A549 (cell line): ENCODE measurements around the gene RASA3. TPM values are rescaled to one million over a fixed set of nuclear protein-coding genes. Genes with fewer than 3 reads are reported as not detected.

Source experiments
- ATAC-seq, 2 experiments: fragments of 200-7000 bp in 1 of 2; fragments of >200 bp in 1 of 2; cut with Nextera tagmentation in 1 of 2; cut with Tn5 transposase in 1 of 2; 3 replicates each; pipeline versions ENCODE4 v1.8.0 to v1.9.1; 2018 to 2020; ENCODE audit warnings: mild to moderate bottlenecking in 1 of 2, moderate library complexity in 1 of 2
- CTCF ChIA-PET: fragments of 300-600 bp; sonication (Branson Sonifier 250); formaldehyde crosslinking; extraction: SDS; loops from one replicate; lab custom pipeline; 2021; ENCODE audit warnings: antibody characterized with exemption, inconsistent platforms; lab: Yijun Ruan, JAX
- POLR2A ChIA-PET: fragments of 350-600 bp; formaldehyde crosslinking; extraction: SDS; loops from one replicate; lab custom pipeline; 2021; ENCODE audit warnings: antibody characterized with exemption, inconsistent platforms; lab: Yijun Ruan, JAX
- DNase-seq, 2 experiments: peaks; one replicate each; pipeline versions ENCODE4 v3.0.0 to v3.0.0-alpha.2; 2011 to 2016; ENCODE audit warnings: low read depth in 1 of 2, low spot score in 1 of 2
- FAIRE-seq: peaks from 2 replicates; lab custom pipeline; 2011; peaks lifted over from hg19 to GRCh38; lab: Jason Lieb, UNC
- H3K27ac ChIP-seq, 2 experiments: fragments of >200 bp; sonication (Bioruptor Twin); formaldehyde crosslinking; 3 replicates each; pipeline ENCODE4 v1.5.1; 2016 to 2017
- H3K4me1 ChIP-seq: fragments of >200 bp; sonication (Bioruptor Twin); formaldehyde crosslinking; 3 replicates; pipeline ENCODE4 v1.6.1; 2016
- H3K4me2 ChIP-seq: fragments of >200 bp; sonication (Bioruptor Twin); formaldehyde crosslinking; 3 replicates; pipeline ENCODE4 v1.6.1; 2016
- H3K4me3 ChIP-seq: fragments of >200 bp; sonication (Bioruptor Twin); formaldehyde crosslinking; 3 replicates; pipeline ENCODE4 v1.5.1; 2016
- H3K9me3 ChIP-seq: fragments of >200 bp; sonication (Bioruptor Twin); formaldehyde crosslinking; 3 replicates; pipeline ENCODE4 v1.6.1; 2016
- BHLHE40 ChIP-seq: IDR thresholded peaks from 2 replicates; pipeline ENCODE4 v1.6.1; 2012; ENCODE audit warnings: low read depth, low read length, inconsistent platforms
- CEBPB ChIP-seq, 2 experiments: fragments of >200 bp in 1 of 2; sonication (Bioruptor Twin) in 1 of 2; formaldehyde crosslinking in 1 of 2; IDR thresholded peaks; 2 replicates each; pipeline ENCODE4 v1.6.1; 2012 to 2016
- CHD4 ChIP-seq: fragments of 200-600 bp; sonication (generic); IDR thresholded peaks from 2 replicates; pipeline ENCODE4 v1.6.1; 2016; ENCODE audit warnings: antibody characterized with exemption, mild to moderate bottlenecking, borderline replicate concordance
- E2F6 ChIP-seq: IDR thresholded peaks from 2 replicates; pipeline ENCODE4 v1.6.1; 2012; ENCODE audit warnings: low read depth, borderline replicate concordance
- EP300 ChIP-seq, 2 experiments: fragments of >200 bp; sonication (Bioruptor Twin); formaldehyde crosslinking; IDR thresholded peaks; 2 replicates in 1 of 2; 3 replicates in 1 of 2; pipeline ENCODE4 v1.6.1; 2016 to 2017
- FOXS1 ChIP-seq: fragments of 250-450 bp; sonication (Bioruptor Pico); IDR thresholded peaks from 2 replicates; pipeline ENCODE4 v1.5.0; 2020; ENCODE audit warnings: mild to moderate bottlenecking, moderate library complexity
- HMGXB4 ChIP-seq: fragments of 250-450 bp; sonication (Bioruptor Pico); IDR thresholded peaks from 2 replicates; pipeline ENCODE4 v1.5.0; 2021; ENCODE audit warnings: mild to moderate bottlenecking, moderate library complexity, borderline replicate concordance
- JUNB ChIP-seq: fragments of >200 bp; sonication (Bioruptor Twin); formaldehyde crosslinking; IDR thresholded peaks from 2 replicates; pipeline ENCODE4 v1.6.1; 2016
- MYC ChIP-seq: IDR thresholded peaks from 2 replicates; pipeline ENCODE4 v1.6.1; 2012; ENCODE audit warnings: mild to moderate bottlenecking, inconsistent platforms, low read length, improper control_type of control experiment, borderline replicate concordance
- NR3C1 ChIP-seq: fragments of >200 bp; sonication (Bioruptor Twin); formaldehyde crosslinking; IDR thresholded peaks from 3 replicates; pipeline ENCODE4 v1.6.1; 2017
- PHF8 ChIP-seq: fragments of 200-600 bp; sonication (generic); IDR thresholded peaks from 2 replicates; pipeline ENCODE4 v1.6.1; 2016; ENCODE audit warnings: low read depth, mild to moderate bottlenecking, antibody characterized with exemption, moderate library complexity, borderline replicate concordance
- POLR2AphosphoS2 ChIP-seq: conservative IDR thresholded peaks from 2 replicates; pipeline ENCODE4 v1.6.1; 2012; ENCODE audit warnings: low read length, improper control_type of control experiment, inconsistent platforms
- RCOR1 ChIP-seq: fragments of 150-350 bp; IDR thresholded peaks from 2 replicates; pipeline ENCODE4 v1.6.1; 2014; ENCODE audit warnings: antibody characterized with exemption, low read length, low read depth
- TFCP2L1 ChIP-seq: fragments of 250-450 bp; sonication (Bioruptor Pico); IDR thresholded peaks from 2 replicates; pipeline ENCODE4 v1.5.0; 2021; ENCODE audit warnings: mild to moderate bottlenecking
- ZNF302 ChIP-seq: fragments of 250-450 bp; sonication (Bioruptor Pico); IDR thresholded peaks from 2 replicates; pipeline ENCODE4 v1.9.0; 2021; ENCODE audit warnings: inconsistent platforms, mild to moderate bottlenecking, moderate library complexity
- WGBS: methylation state at CpG from one replicate; pipeline ENCODE4 v1.1.6; 2017; ENCODE audit errors: missing lambda C conversion rate; 5-methylcytosine and 5-hydroxymethylcytosine counted together
- polyA plus RNA-seq, 4 experiments: library from polyadenylated mRNA; depleted of rRNA in 3 of 4; stranded (reverse); fragments of >200 nt; fragmentation: RNase III in 1 of 4; extraction: RNeasy Plus Mini Kit Qiagen cat#74134 plus additional on column Dnase treatment in 1 of 4; gene quantifications; 2 replicates in 3 of 4; 3 replicates in 1 of 4; pipeline ENCODE4 v1.2.3, GENCODE V29; 2011 to 2017
- TF ChIP-seq, protein P1 (sequence below): fragments of 150-350 bp; IDR thresholded peaks from 2 replicates; pipeline ENCODE4 v1.6.1; 2014; ENCODE audit warnings: low read depth, mild to moderate bottlenecking, low read length
- TF ChIP-seq, protein P2 (sequence below): fragments of 450-650 bp; IDR thresholded peaks from 2 replicates; pipeline ENCODE4 v1.6.1; 2014; ENCODE audit warnings: antibody characterized with exemption
- TF ChIP-seq, protein P3 (sequence below): IDR thresholded peaks from 2 replicates; pipeline ENCODE4 v1.6.1; 2012

The RASA3 gene
- polyA plus RNA-seq, 2 of the 4 experiments (the other 2 are of a cell fraction) = 4.3 to 7.6 TPM

DNA sequence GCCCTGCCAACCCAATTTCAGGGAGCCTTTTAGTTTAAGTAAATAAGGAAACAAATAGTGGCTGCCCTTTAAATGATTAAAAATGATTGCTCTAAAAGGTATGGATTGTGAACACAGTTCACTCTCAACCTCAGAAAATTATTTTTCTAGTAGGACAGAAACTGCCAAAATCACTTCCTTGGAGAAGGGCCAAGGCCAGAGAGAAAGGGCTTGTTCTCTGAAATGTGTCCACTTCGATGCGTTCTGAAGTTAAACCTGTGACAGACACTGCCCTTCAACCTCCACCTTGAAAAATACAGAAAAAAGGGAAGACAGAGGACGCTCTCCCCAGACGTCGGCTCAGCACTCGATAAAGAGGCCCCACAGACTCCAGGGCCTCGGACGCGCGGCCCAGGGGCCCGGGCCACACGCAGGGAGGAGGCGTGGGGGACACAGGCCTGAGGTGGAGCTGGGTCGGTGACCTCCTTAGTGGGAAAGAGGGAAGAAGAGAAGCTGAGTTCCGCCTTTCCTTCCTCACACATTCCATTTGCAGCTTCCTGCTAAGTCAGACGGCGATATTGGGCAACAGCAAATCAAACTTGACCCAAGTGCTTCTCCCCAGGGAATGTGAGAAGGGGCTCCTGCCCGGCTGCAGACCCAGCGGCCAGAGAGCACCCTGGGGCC, 63.6 kb downstream of the RASA3 start:
- 10% methylated on average over 14 of the region's 19 CpGs for WGBS
- peak in 1 of 2 experiments; percentile 56 for DNase-seq
- H3K4me1 ChIP-seq = peaks cover 51% of the 10 kb centered on the region
- no peak for ATAC-seq
- FAIRE-seq = no peak
- TF ChIP-seq CEBPB (IDR thresholded peaks at IDR 0.05) (peak in 1 of 2 experiments; percentile 73; a peak in 3 of 4 replicates), PHF8 (no peak), E2F6 (0 out of 2 replicates have a peak, but pooled peaks have one; percentile 27), MYC (no peak)
- ChIA-PET CTCF (interaction anchor here (0.7 kb wide), 1 partner anchor 74 kb away, joined by 3 read pairs; no protein-coding TSS in a partner anchor), POLR2A (no interaction called here)
- peak overlapping the region; percentile 79 for H3K4me2 ChIP-seq
- no peaks in the 10 kb centered on the region for H3K9me3 ChIP-seq
- H3K4me3 ChIP-seq = no peak overlapping the region
- peak overlapping the region; percentile 99 to 100 for H3K27ac ChIP-seq

- FAIRE-seq = no peak
- Histone ChIP-seq H3K27ac (peak overlapping the region; percentile 99 to 100), H3K4me1 (peaks cover 58% of the 10 kb centered on the region), H3K4me2 (peak overlapping the region; percentile 79), H3K9me3 (no peaks in the 10 kb centered on the region), H3K4me3 (no peak overlapping the region)
- WGBS = 88% methylated on average over 19 of the region's 24 CpGs
- no peak for TF ChIP-seq JUNB
- no peak for TF ChIP-seq BHLHE40
- no peak for TF ChIP-seq NR3C1
- no peak for TF ChIP-seq POLR2AphosphoS2
- no peak for TF ChIP-seq CHD4
- TF ChIP-seq, protein P1, sequence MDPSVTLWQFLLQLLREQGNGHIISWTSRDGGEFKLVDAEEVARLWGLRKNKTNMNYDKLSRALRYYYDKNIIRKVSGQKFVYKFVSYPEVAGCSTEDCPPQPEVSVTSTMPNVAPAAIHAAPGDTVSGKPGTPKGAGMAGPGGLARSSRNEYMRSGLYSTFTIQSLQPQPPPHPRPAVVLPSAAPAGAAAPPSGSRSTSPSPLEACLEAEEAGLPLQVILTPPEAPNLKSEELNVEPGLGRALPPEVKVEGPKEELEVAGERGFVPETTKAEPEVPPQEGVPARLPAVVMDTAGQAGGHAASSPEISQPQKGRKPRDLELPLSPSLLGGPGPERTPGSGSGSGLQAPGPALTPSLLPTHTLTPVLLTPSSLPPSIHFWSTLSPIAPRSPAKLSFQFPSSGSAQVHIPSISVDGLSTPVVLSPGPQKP = no peak
- TF ChIP-seq HMGXB4 (CRISPR knock-in tag) = no peak
- TF ChIP-seq, protein P2, sequence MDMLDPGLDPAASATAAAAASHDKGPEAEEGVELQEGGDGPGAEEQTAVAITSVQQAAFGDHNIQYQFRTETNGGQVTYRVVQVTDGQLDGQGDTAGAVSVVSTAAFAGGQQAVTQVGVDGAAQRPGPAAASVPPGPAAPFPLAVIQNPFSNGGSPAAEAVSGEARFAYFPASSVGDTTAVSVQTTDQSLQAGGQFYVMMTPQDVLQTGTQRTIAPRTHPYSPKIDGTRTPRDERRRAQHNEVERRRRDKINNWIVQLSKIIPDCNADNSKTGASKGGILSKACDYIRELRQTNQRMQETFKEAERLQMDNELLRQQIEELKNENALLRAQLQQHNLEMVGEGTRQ = no peak
- TF ChIP-seq FOXS1 (CRISPR knock-in tag) = no peak
- TF ChIP-seq, protein P3, sequence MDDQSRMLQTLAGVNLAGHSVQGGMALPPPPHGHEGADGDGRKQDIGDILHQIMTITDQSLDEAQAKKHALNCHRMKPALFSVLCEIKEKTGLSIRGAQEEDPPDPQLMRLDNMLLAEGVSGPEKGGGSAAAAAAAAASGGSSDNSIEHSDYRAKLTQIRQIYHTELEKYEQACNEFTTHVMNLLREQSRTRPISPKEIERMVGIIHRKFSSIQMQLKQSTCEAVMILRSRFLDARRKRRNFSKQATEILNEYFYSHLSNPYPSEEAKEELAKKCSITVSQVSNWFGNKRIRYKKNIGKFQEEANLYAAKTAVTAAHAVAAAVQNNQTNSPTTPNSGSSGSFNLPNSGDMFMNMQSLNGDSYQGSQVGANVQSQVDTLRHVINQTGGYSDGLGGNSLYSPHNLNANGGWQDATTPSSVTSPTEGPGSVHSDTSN = no peak
- TF ChIP-seq ZNF302 (CRISPR knock-in tag) = no peak
- TF ChIP-seq E2F6 = no peak
- TF ChIP-seq RCOR1 = no peak
- no peak for TF ChIP-seq TFCP2L1 (CRISPR knock-in tag)
- TF ChIP-seq EP300 (IDR thresholded peaks at IDR 0.05) = no peak
- no peak for TF ChIP-seq MYC
- CTCF ChIA-PET = no interaction called here
- POLR2A ChIA-PET = no interaction called here
- ATAC-seq = no peak
- no peak for DNase-seq
Measured at GRCh38 chr13:114067886-114068651, 64.4 kb downstream of the RASA3 start.
